Fibroblast of villous mesenchyme (primary cell): Measurements from ENCODE around the gene TRIM37. TPM values are rescaled to one million over a fixed set of nuclear protein-coding genes. Genes with fewer than 3 reads are reported as not detected.

Source experiments
- DNase-seq: peaks from one replicate; pipeline ENCODE4 v3.0.0-alpha.2; 2010; ENCODE audit warnings: low read depth
- H3K4me3 ChIP-seq: 2 replicates; pipeline ENCODE4 v1.5.1; 2011; ENCODE audit warnings: low read depth, mild to moderate bottlenecking, low read length
- total RNA-seq: library from RNA; depleted of rRNA; stranded (reverse); fragments of >200 nt; gene quantifications from 2 replicates; pipeline ENCODE4 v1.2.3, GENCODE V29; 2012
- TF ChIP-seq, protein P1 (sequence below): IDR thresholded peaks from 2 replicates; pipeline ENCODE4 v1.5.1; 2012; ENCODE audit warnings: low read depth, mild to moderate bottlenecking, low read length; ENCODE audit not compliant: insufficient read depth

TRIM37 gene
- total RNA-seq, 1 donor = 62.6 TPM

DNA sequence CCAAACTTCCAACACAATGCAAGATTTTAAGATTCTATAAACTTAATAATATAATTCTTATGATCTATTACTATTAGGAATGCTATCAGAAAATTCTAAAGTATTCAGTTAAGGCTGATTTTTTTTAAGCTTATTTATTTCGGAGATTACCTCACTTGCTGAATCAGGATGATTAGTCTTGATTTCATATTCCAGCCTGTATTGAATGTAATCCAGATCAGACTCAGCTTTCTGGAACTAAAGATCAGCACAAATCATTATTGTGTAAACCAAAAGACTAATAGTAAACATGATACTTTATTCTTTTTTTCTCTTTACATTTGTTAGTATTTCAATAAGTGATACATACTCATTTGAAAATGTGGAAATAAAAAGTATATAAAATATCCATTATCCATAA is 24.5 kb upstream of the TRIM37 start:
- TF ChIP-seq, protein P1, sequence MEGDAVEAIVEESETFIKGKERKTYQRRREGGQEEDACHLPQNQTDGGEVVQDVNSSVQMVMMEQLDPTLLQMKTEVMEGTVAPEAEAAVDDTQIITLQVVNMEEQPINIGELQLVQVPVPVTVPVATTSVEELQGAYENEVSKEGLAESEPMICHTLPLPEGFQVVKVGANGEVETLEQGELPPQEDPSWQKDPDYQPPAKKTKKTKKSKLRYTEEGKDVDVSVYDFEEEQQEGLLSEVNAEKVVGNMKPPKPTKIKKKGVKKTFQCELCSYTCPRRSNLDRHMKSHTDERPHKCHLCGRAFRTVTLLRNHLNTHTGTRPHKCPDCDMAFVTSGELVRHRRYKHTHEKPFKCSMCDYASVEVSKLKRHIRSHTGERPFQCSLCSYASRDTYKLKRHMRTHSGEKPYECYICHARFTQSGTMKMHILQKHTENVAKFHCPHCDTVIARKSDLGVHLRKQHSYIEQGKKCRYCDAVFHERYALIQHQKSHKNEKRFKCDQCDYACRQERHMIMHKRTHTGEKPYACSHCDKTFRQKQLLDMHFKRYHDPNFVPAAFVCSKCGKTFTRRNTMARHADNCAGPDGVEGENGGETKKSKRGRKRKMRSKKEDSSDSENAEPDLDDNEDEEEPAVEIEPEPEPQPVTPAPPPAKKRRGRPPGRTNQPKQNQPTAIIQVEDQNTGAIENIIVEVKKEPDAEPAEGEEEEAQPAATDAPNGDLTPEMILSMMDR = no peak
- no peak overlapping the region for H3K4me3 ChIP-seq
- no peak for DNase-seq

GRCh38 chr17:59129814-59130213 is 23.1 kb upstream of the TRIM37 start:
- DNase-seq = no peak
- no peak overlapping the region for H3K4me3 ChIP-seq
- TF ChIP-seq, protein P1 = no peak

DNA sequence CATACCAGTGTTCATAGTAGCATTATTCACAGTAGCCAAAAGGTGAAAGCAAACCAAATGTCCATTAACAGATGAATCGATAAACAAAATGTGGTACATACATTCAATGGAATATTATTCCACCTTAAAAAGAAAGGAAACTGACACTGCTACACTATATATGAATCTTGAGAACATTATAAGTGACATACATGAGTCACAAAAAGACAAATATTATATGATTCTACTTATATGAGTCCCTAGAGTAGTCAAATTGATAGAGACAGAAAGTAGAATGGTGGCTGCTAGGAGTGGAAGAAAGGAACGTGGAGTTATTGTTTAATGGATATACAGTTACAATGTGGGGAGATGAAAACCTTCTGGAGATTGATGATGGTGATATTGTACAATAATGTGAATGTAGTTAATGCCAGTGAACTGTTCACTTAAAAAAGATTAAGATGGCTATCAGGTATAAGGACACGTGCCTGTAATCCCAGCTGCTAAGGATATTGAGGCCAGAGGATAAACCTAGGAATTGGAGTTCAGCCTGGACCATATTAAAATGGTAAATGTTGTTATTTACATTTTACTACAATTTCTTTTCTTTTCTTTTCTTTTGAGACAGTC is 20.2 kb upstream of the TRIM37 start:
- no peak overlapping the region for H3K4me3 ChIP-seq
- TF ChIP-seq, protein P1 = no peak
- no peak for DNase-seq

DNA sequence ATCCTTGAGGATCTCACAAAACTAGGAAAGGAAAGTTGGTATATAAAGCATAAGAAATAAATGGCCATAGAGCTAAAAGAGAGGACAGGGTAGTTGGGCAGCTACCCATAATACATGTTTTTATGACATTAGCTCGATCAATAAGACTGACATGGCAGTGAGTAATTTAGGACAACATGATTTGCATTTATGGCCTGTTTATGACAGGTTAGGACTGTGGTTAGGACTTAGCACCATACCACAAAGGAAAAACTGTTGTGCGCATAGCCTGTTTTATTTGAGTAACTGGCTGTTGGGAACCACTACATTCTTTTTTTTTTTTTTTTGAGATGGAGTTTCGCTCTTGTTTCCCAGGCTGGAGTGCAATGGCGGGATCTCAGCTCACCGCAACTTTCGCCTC is 18.0 kb upstream of the TRIM37 start:
- no peak for DNase-seq
- TF ChIP-seq, protein P1 = no peak
- H3K4me3 ChIP-seq = no peak overlapping the region

DNA sequence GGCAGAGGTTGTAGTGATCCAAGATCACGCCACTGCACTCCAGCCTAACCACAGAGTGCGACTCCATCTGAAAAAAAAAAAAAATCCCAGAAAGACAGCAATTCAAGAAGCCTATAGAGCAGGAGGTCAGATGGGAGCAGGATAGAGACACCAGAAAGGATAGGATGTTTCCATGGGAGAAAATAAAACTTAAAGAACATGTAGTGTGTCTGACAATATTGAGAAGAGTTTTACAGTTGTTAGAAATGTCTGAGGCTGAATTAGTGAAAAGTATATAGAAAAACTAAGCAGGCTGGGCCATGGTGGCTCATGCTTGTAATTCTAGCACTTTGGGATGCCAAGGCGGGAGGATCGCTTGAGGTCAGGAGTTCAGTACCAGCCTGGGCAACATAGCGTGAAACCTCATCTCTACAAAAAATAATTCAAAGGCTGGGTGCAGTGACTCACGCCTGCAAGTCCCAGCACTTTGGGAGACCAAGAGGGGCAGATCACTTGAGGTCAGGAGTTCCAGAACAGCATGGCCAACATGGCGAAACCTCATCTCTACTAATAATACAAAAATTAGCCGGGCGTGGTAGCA is 15.3 kb upstream of the TRIM37 start:
- DNase-seq = no peak
- TF ChIP-seq, protein P1 = no peak
- H3K4me3 ChIP-seq = no peak overlapping the region

GRCh38 chr17:59115474-59115873 is 8.8 kb upstream of the TRIM37 start:
- H3K4me3 ChIP-seq = no peak overlapping the region
- TF ChIP-seq, protein P1 = no peak
- no peak for DNase-seq

- no peak for DNase-seq
- TF ChIP-seq, protein P1 = no peak
- no peak overlapping the region for H3K4me3 ChIP-seq
Measured at GRCh38 chr17:59111539-59111938, 4.9 kb upstream of the TRIM37 start.
